ENCODE measurements around the gene PRX. TPM values are rescaled to one million over a fixed set of nuclear protein-coding genes. Genes with fewer than 3 reads are reported as not detected.
A peak's percentile ranks its signal among the peaks of the same experiment; 100 is the strongest.

Gene PRX
- total and polyA plus RNA-seq, 2 of the 13 experiments (the other 11 are each of a cell fraction or from before 2014, with no cell fraction given): 0.66 TPM

GRCh38 chr19:40416918-40417642 is 3.9 kb upstream of the PRX start:
- ChIA-PET CTCF (ENCODE audit: low intra/inter-chr PET ratio, low total read pairs) (no interaction called here), POLR2A (interaction anchor here (0.6 to 2.6 kb wide), 5 partner anchors 9 to 26 kb away, joined by 4 to 20 read pairs (median 8); partner anchors contain the start of gene SERTAD1)
- Histone ChIP-seq H4K20me1 (ENCODE audit: insufficient read depth, low read length) (no peaks in the 10 kb centered on the region), H3K4me1 (ENCODE audit: insufficient read depth, low read length) (peaks cover 48% of the 10 kb centered on the region), H3K27me3 (ENCODE audit: control insufficient read depth in 1 of 2, insufficient read depth in 2 of 2, low read length in 2 of 2) (0 out of 5 replicates have a peak, but pooled peaks cover 0 to 10% of the 10 kb centered on the region in 2 experiments), H3K27ac (ENCODE audit: extremely low read length, insufficient read depth, low read length) (no peak overlapping the region), H3K79me2 (ENCODE audit: insufficient read depth, low read length) (no peaks in the 10 kb centered on the region), H2AFZ (ENCODE audit: low read length) (no peak overlapping the region), H3K9me3 (ENCODE audit: low read length) (no peaks in the 10 kb centered on the region), H3K36me3 (replicated peaks in 1 of 2; ENCODE audit: control insufficient read depth in 1 of 2, insufficient read depth in 2 of 2, low read length in 2 of 2) (no peaks in the 10 kb centered on the region), H3K9ac (ENCODE audit: insufficient read depth, low read depth, low read length) (peak overlapping the region; percentile 61; the same call in 1 of the 2 replicates), H3K4me2 (ENCODE audit: low read depth, low read length) (peak overlapping the region; percentile 79), H3K4me3 (replicated peaks in 1 of 3; ENCODE audit: insufficient read depth in 1 of 3, low read depth in 2 of 3, low read length in 3 of 3) (peak overlapping the region in 2 of 3 experiments; percentile 50 to 65; a peak in 5 of 6 replicates)
- in situ Hi-C loops (cut with HindIII; ENCODE audit: extremely low pct_ligation_motif_present, low pct_unique_long_range_greater_than_20kb): no loop called here
- BruUV-seq (replicated peaks): no TSS peak
- FAIRE-seq (no peak), DNase-seq (ENCODE audit: low spot score) (peak; percentile 51), ATAC-seq (peak; percentile 18)
- whole genome bisulfite sequencing (ENCODE audit: low lambda C conversion rate): 3% methylated on average over 9 of the region's 16 CpGs
- intact Hi-C loops (cut with micrococcal nuclease; ENCODE audit: unreplicated experiment): loop anchor here (1.0 kb wide), 1 partner anchor 47 kb away; no protein-coding TSS in a partner anchor
- TF ChIP-seq ZNF775 (CRISPR knock-in tag; IDR thresholded peaks at IDR 0.05; ENCODE audit: borderline replicate concordance) (0 out of 2 replicates have a peak, but pooled peaks have one; percentile 31), ZSCAN9 (CRISPR knock-in tag; IDR thresholded peaks at IDR 0.05; ENCODE audit: borderline replicate concordance) (0 out of 2 replicates have a peak, but pooled peaks have one; percentile 29), ZNF260 (CRISPR knock-in tag; IDR thresholded peaks at IDR 0.05; ENCODE audit: borderline replicate concordance, low read depth) (no peak), ZNF547 (CRISPR knock-in tag; IDR thresholded peaks at IDR 0.05) (no peak), ZNF776 (CRISPR knock-in tag; IDR thresholded peaks at IDR 0.05) (no peak), ZNF557 (CRISPR knock-in tag; IDR thresholded peaks at IDR 0.05) (no peak), ETV6 (CRISPR knock-in tag; conservative IDR thresholded peaks at IDR 0.05) (no peak), ZBTB25 (CRISPR knock-in tag; IDR thresholded peaks at IDR 0.05) (no peak), ZNF646 (CRISPR knock-in tag; IDR thresholded peaks at IDR 0.05) (0 out of 2 replicates have a peak, but pooled peaks have one; percentile 65), PAWR (CRISPR knock-in tag; IDR thresholded peaks at IDR 0.05; ENCODE audit: borderline replicate concordance) (no peak), HCFC1 (IDR thresholded peaks at IDR 0.05; ENCODE audit: low read depth, low read length) (no peak), KAT8 (CRISPR knock-in tag; IDR thresholded peaks at IDR 0.05) (peak; percentile 54), ZNF496 (CRISPR knock-in tag; IDR thresholded peaks at IDR 0.05; ENCODE audit: insufficient replicate concordance) (no peak), ZMYM2 (CRISPR knock-in tag; IDR thresholded peaks at IDR 0.05) (peak; percentile 77), FOXP1 (IDR thresholded peaks at IDR 0.05) (no peak), FOXP1 (CRISPR knock-in tag; IDR thresholded peaks at IDR 0.05) (peak; percentile 58; the same call in 1 of the 2 replicates)

All from HepG2 (cell line).